B cell (primary cell): Measurements from ENCODE around the gene IGSF9B.

Experiments
- EZH2 ChIP-seq: IDR thresholded peaks from 2 replicates; pipeline ENCODE4 v1.6.1; 2012; ENCODE audit warnings: borderline replicate concordance, low read depth, mild to moderate bottlenecking, moderate library complexity, low read length; ENCODE audit not compliant: insufficient read depth, poor library complexity, severe bottlenecking
- TF ChIP-seq, protein P1 (sequence below): fragments of 200-600 bp; IDR thresholded peaks from one replicate; pipeline ENCODE4 v1.8.0; 2022; ENCODE audit warnings: antibody characterized with exemption, mild to moderate bottlenecking

DNA sequence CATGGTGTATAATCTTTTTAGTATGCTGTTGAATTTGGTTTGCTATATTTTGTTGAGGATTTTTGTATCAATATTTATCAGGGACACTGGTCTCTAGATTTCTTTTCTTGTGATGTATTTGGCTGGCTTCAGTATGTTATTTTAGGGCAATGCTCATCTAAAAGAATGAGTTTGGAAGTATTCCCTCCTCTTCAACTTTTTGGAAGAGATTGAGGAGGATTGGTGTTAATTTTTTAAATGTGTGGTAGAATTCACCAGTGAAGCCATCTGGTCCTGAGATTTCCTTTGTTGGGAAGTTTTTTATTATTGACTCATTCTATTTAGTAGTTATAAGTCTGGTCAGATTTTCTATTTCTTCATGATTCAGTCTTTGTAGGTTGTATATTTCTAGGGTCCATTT lies 89.3 kb downstream of the IGSF9B start:
- TF ChIP-seq EZH2 = no peak
- TF ChIP-seq, protein P1, sequence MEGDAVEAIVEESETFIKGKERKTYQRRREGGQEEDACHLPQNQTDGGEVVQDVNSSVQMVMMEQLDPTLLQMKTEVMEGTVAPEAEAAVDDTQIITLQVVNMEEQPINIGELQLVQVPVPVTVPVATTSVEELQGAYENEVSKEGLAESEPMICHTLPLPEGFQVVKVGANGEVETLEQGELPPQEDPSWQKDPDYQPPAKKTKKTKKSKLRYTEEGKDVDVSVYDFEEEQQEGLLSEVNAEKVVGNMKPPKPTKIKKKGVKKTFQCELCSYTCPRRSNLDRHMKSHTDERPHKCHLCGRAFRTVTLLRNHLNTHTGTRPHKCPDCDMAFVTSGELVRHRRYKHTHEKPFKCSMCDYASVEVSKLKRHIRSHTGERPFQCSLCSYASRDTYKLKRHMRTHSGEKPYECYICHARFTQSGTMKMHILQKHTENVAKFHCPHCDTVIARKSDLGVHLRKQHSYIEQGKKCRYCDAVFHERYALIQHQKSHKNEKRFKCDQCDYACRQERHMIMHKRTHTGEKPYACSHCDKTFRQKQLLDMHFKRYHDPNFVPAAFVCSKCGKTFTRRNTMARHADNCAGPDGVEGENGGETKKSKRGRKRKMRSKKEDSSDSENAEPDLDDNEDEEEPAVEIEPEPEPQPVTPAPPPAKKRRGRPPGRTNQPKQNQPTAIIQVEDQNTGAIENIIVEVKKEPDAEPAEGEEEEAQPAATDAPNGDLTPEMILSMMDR = no peak
